Measurements from ENCODE around the gene ABHD6.

DNA sequence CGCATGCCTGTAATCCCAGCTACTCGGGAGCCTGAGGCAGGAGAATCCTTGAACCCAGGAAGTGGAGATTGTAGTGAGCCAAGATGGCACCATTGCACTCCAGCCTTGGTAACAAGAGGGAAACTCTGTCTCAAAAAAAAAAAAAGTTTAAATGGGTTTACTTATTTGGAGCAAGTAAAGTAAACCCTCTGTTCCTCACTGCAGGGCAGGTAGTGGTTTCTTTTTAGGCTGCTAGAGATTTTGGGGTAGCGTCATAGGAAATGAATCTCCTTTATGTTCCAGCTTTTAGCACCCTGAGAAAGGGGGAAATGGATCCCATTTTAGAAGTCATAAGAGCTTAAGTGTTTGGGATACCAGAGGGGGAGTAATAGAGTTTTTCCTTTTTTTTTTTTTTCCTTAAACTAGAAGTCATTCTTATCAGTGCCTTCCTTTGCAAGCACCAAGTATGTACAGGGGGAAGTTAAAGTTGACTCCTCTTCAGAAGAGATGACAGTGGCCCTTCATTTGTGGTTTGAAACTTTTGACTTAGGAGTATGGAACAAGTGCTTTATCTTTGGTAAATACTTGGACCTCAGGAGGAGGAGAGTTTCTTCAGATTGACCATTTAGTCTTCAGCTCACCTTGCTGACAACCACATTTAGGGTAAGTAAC lies 103.1 kb downstream of the ABHD6 start:
- TF ChIP-seq PKNOX1 (IDR thresholded peaks at IDR 0.05) (no peak), TARDBP (IDR thresholded peaks at IDR 0.05) (no peak), NFRKB (IDR thresholded peaks at IDR 0.05) (no peak), HDGF (IDR thresholded peaks at IDR 0.05; ENCODE audit: borderline replicate concordance) (no peak), ZNF384 (IDR thresholded peaks at IDR 0.05) (no peak), ELF4 (IDR thresholded peaks at IDR 0.05) (no peak), FOXM1 (IDR thresholded peaks at IDR 0.05; ENCODE audit: borderline replicate concordance) (no peak), BHLHE40 (IDR thresholded peaks at IDR 0.05; ENCODE audit: borderline replicate concordance) (no peak), LEF1 (IDR thresholded peaks at IDR 0.05; ENCODE audit: borderline replicate concordance) (no peak), CTBP1 (IDR thresholded peaks at IDR 0.05; ENCODE audit: borderline replicate concordance) (no peak), SUZ12 (IDR thresholded peaks at IDR 0.05) (no peak), FOXK2 (IDR thresholded peaks at IDR 0.05) (no peak)
